K562 (cell line): ENCODE measurements around the gene IFI30.

Experiments used
- ATF7 ChIP-seq: fragments of 450-650 bp; IDR thresholded peaks from 2 replicates; pipeline ENCODE4 v1.7.1; 2014; ENCODE audit warnings: mild to moderate bottlenecking, moderate library complexity
- ERF ChIP-seq: fragments of 450-650 bp; formaldehyde crosslinking; IDR thresholded peaks from 2 replicates; pipeline ENCODE4 v1.4.0; 2020; ENCODE audit warnings: mild to moderate bottlenecking, mixed read lengths
- HLTF ChIP-seq: fragments of 450-650 bp; IDR thresholded peaks from 2 replicates; pipeline ENCODE4 v1.6.1; 2016
- MXI1 ChIP-seq: IDR thresholded peaks from 2 replicates; pipeline ENCODE4 v1.6.1; 2011; ENCODE audit warnings: low read depth, mild to moderate bottlenecking, improper control_type of control experiment, low read length
- NRF1 ChIP-seq, 2 experiments: fragments of 450-650 bp; IDR thresholded peaks in 1 of 2; conservative IDR thresholded peaks in 1 of 2; 2 replicates each; pipeline ENCODE4 v1.6.1; 2014; ENCODE audit warnings: mild to moderate bottlenecking in 2 of 2
- SMARCB1 ChIP-seq: IDR thresholded peaks from 2 replicates; pipeline ENCODE4 v1.6.1; 2011; ENCODE audit warnings: improper control_type of control experiment, low read depth; ENCODE audit not compliant: insufficient read length
- TEAD4 ChIP-seq, 2 experiments: sonication (generic) in 1 of 2; formaldehyde crosslinking in 1 of 2; IDR thresholded peaks; 2 replicates each; pipeline versions ENCODE4 v1.6.1 to v1.8.0; 2012 to 2022; ENCODE audit warnings: borderline replicate concordance in 1 of 2, inconsistent platforms in 1 of 2, low read length in 1 of 2, mild to moderate bottlenecking in 1 of 2, missing genetic modification reagents in 1 of 2
- XRCC5 ChIP-seq: fragments of 200-400 bp; formaldehyde crosslinking; IDR thresholded peaks from 2 replicates; pipeline ENCODE4 v1.6.1; 2017; ENCODE audit warnings: low read depth, mild to moderate bottlenecking, low read length
- TF ChIP-seq, protein P1 (sequence below), 3 experiments: IDR thresholded peaks in 2 of 3; conservative IDR thresholded peaks in 1 of 3; 2 replicates each; pipeline ENCODE4 v1.5.1; 2011 to 2012; ENCODE audit warnings: low read length in 3 of 3, mild to moderate bottlenecking in 3 of 3, control low read depth in 2 of 3, improper control_type of control experiment in 1 of 3, inconsistent platforms in 1 of 3, low read depth in 1 of 3, mixed read lengths in 1 of 3, moderate library complexity in 1 of 3; ENCODE audit not compliant: insufficient read depth in 2 of 3
- TF ChIP-seq, protein P2 (sequence below): sonication (generic); formaldehyde crosslinking; IDR thresholded peaks from 2 replicates; pipeline ENCODE4 v1.8.1; 2023; ENCODE audit warnings: mild to moderate bottlenecking, missing genetic modification reagents
- TF ChIP-seq, protein P3 (sequence below): fragments of 250-450 bp; sonication (Bioruptor Pico); IDR thresholded peaks from 2 replicates; pipeline ENCODE4 v1.5.0; 2022; ENCODE audit warnings: mild to moderate bottlenecking
- TF ChIP-seq, protein P4 (sequence below): fragments of 250-450 bp; sonication (Bioruptor Pico); IDR thresholded peaks from 2 replicates; pipeline ENCODE4 v1.4.0; 2020; ENCODE audit warnings: mild to moderate bottlenecking, moderate library complexity
- TF ChIP-seq, protein P5 (sequence below): sonication (generic); formaldehyde crosslinking; IDR thresholded peaks from 2 replicates; pipeline ENCODE4 v1.5.0; 2020; ENCODE audit warnings: missing genetic modification reagents

DNA sequence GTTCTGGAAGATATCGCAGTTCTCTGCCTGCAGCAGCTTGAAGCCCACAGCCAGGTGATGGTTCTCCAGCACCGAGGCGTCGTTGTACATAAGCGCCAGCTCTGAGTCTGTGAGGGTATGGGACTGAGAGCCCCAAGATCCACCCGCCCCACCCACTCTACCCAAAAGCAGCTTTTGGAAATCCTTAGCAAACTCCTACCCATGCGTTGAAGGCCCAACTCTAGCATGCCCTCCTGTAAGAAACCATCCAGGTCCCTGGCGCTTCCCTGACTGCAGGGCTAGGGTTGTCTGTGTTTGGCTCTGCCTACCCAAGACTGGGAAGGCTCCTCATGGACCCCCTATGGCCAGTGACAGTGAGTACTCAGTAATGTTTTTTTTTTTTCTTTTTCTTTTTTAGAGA lies 43.2 kb downstream of the IFI30 start:
- no peak for TF ChIP-seq ATF7
- TF ChIP-seq, protein P1, sequence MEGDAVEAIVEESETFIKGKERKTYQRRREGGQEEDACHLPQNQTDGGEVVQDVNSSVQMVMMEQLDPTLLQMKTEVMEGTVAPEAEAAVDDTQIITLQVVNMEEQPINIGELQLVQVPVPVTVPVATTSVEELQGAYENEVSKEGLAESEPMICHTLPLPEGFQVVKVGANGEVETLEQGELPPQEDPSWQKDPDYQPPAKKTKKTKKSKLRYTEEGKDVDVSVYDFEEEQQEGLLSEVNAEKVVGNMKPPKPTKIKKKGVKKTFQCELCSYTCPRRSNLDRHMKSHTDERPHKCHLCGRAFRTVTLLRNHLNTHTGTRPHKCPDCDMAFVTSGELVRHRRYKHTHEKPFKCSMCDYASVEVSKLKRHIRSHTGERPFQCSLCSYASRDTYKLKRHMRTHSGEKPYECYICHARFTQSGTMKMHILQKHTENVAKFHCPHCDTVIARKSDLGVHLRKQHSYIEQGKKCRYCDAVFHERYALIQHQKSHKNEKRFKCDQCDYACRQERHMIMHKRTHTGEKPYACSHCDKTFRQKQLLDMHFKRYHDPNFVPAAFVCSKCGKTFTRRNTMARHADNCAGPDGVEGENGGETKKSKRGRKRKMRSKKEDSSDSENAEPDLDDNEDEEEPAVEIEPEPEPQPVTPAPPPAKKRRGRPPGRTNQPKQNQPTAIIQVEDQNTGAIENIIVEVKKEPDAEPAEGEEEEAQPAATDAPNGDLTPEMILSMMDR (IDR thresholded peaks at IDR 0.05 in 2 of 3, conservative IDR thresholded peaks at IDR 0.05 in 1 of 3; ENCODE audit: insufficient read depth in 2 of 3, low read depth in 1 of 3, low read length in 3 of 3): no peak
- no peak for TF ChIP-seq TEAD4 (IDR thresholded peaks at IDR 0.05; ENCODE audit: low read length)
- TF ChIP-seq TEAD4 (CRISPR knock-in tag; IDR thresholded peaks at IDR 0.05; ENCODE audit: borderline replicate concordance): no peak
- TF ChIP-seq XRCC5: no peak
- no peak for TF ChIP-seq MXI1
- TF ChIP-seq, protein P2, sequence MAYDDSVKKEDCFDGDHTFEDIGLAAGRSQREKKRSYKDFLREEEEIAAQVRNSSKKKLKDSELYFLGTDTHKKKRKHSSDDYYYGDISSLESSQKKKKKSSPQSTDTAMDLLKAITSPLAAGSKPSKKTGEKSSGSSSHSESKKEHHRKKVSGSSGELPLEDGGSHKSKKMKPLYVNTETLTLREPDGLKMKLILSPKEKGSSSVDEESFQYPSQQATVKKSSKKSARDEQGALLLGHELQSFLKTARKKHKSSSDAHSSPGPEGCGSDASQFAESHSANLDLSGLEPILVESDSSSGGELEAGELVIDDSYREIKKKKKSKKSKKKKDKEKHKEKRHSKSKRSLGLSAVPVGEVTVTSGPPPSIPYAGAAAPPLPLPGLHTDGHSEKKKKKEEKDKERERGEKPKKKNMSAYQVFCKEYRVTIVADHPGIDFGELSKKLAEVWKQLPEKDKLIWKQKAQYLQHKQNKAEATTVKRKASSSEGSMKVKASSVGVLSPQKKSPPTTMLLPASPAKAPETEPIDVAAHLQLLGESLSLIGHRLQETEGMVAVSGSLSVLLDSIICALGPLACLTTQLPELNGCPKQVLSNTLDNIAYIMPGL (CRISPR knock-in tag): no peak
- TF ChIP-seq SMARCB1: no peak
- no peak for TF ChIP-seq NRF1 (conservative IDR thresholded peaks at IDR 0.05 in 1 of 2, IDR thresholded peaks at IDR 0.05 in 1 of 2)
- TF ChIP-seq HLTF: no peak
- TF ChIP-seq, protein P3, sequence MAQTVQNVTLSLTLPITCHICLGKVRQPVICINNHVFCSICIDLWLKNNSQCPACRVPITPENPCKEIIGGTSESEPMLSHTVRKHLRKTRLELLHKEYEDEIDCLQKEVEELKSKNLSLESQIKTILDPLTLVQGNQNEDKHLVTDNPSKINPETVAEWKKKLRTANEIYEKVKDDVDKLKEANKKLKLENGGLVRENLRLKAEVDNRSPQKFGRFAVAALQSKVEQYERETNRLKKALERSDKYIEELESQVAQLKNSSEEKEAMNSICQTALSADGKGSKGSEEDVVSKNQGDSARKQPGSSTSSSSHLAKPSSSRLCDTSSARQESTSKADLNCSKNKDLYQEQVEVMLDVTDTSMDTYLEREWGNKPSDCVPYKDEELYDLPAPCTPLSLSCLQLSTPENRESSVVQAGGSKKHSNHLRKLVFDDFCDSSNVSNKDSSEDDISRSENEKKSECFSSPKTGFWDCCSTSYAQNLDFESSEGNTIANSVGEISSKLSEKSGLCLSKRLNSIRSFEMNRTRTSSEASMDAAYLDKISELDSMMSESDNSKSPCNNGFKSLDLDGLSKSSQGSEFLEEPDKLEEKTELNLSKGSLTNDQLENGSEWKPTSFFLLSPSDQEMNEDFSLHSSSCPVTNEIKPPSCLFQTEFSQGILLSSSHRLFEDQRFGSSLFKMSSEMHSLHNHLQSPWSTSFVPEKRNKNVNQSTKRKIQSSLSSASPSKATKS (CRISPR knock-in tag): no peak
- TF ChIP-seq, protein P4, sequence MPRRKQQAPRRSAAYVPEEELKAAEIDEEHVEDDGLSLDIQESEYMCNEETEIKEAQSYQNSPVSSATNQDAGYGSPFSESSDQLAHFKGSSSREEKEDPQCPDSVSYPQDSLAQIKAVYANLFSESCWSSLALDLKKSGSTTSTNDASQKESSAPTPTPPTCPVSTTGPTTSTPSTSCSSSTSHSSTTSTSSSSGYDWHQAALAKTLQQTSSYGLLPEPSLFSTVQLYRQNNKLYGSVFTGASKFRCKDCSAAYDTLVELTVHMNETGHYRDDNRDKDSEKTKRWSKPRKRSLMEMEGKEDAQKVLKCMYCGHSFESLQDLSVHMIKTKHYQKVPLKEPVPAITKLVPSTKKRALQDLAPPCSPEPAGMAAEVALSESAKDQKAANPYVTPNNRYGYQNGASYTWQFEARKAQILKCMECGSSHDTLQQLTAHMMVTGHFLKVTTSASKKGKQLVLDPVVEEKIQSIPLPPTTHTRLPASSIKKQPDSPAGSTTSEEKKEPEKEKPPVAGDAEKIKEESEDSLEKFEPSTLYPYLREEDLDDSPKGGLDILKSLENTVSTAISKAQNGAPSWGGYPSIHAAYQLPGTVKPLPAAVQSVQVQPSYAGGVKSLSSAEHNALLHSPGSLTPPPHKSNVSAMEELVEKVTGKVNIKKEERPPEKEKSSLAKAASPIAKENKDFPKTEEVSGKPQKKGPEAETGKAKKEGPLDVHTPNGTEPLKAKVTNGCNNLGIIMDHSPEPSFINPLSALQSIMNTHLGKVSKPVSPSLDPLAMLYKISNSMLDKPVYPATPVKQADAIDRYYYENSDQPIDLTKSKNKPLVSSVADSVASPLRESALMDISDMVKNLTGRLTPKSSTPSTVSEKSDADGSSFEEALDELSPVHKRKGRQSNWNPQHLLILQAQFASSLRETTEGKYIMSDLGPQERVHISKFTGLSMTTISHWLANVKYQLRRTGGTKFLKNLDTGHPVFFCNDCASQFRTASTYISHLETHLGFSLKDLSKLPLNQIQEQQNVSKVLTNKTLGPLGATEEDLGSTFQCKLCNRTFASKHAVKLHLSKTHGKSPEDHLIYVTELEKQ (CRISPR knock-in tag): no peak
- no peak for TF ChIP-seq ERF (CRISPR knock-in tag)
- TF ChIP-seq, protein P5, sequence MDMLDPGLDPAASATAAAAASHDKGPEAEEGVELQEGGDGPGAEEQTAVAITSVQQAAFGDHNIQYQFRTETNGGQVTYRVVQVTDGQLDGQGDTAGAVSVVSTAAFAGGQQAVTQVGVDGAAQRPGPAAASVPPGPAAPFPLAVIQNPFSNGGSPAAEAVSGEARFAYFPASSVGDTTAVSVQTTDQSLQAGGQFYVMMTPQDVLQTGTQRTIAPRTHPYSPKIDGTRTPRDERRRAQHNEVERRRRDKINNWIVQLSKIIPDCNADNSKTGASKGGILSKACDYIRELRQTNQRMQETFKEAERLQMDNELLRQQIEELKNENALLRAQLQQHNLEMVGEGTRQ (CRISPR knock-in tag): no peak
